ENCODE results near the gene TMIGD3.

Gene TMIGD3

DNA sequence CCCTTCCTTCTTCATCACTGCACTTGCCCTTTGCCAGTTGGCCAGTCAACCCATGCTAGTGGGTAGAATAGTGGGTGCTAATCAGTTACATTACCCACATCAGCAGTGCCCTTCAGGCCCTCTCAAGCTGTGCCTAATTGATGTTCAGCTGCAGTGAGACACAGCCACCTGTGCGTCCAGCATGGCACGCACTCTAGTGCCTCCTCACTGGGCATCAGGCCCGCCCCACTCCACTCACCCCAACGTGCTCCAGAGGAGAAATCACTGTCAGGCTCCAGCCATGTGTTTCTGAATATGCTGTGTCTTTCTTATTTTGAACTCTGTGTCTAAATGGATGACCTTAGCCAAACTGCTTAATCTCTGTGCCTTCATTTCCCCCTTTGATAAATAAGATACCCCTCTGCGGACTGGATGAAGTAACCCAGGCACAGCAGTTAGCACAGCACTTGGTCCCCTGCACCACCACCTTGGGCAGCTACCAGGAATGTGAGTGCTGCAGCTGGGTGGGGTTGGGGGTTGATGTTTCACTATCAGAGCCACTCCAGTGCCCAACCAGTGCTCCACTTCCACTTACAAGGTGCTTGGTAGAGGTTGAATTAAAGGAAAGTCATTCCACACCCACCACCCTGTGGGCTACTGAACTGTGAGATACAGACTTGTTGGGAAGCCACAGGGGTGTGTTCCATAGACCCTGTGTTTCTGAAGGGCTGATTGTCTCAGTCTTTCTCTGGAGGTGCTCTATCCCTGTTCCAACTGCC, 8.9 kb upstream of the TMIGD3 start:
- H3K27ac ChIP-seq (replicated peaks) = no peak overlapping the region
- H3K27me3 ChIP-seq (ENCODE audit: insufficient read depth, poor library complexity, severe bottlenecking) = no peaks in the 10 kb centered on the region
- no peak overlapping the region for H3K4me3 ChIP-seq (replicated peaks; ENCODE audit: insufficient read depth, low read length)
- DNase-seq (ENCODE audit: low read depth in 1 of 2, low spot score in 1 of 2) = no peak
- TF ChIP-seq, protein P1, sequence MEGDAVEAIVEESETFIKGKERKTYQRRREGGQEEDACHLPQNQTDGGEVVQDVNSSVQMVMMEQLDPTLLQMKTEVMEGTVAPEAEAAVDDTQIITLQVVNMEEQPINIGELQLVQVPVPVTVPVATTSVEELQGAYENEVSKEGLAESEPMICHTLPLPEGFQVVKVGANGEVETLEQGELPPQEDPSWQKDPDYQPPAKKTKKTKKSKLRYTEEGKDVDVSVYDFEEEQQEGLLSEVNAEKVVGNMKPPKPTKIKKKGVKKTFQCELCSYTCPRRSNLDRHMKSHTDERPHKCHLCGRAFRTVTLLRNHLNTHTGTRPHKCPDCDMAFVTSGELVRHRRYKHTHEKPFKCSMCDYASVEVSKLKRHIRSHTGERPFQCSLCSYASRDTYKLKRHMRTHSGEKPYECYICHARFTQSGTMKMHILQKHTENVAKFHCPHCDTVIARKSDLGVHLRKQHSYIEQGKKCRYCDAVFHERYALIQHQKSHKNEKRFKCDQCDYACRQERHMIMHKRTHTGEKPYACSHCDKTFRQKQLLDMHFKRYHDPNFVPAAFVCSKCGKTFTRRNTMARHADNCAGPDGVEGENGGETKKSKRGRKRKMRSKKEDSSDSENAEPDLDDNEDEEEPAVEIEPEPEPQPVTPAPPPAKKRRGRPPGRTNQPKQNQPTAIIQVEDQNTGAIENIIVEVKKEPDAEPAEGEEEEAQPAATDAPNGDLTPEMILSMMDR (IDR thresholded peaks at IDR 0.05; ENCODE audit: insufficient read depth, low read length) = no peak
- TF ChIP-seq POLR2AphosphoS5 (IDR thresholded peaks at IDR 0.05; ENCODE audit: low read depth) (no peak), SPI1 (IDR thresholded peaks at IDR 0.05; ENCODE audit: borderline replicate concordance, low read depth) (no peak), GABPA (IDR thresholded peaks at IDR 0.05; ENCODE audit: low read depth) (no peak)
- TF ChIP-seq, protein P2, sequence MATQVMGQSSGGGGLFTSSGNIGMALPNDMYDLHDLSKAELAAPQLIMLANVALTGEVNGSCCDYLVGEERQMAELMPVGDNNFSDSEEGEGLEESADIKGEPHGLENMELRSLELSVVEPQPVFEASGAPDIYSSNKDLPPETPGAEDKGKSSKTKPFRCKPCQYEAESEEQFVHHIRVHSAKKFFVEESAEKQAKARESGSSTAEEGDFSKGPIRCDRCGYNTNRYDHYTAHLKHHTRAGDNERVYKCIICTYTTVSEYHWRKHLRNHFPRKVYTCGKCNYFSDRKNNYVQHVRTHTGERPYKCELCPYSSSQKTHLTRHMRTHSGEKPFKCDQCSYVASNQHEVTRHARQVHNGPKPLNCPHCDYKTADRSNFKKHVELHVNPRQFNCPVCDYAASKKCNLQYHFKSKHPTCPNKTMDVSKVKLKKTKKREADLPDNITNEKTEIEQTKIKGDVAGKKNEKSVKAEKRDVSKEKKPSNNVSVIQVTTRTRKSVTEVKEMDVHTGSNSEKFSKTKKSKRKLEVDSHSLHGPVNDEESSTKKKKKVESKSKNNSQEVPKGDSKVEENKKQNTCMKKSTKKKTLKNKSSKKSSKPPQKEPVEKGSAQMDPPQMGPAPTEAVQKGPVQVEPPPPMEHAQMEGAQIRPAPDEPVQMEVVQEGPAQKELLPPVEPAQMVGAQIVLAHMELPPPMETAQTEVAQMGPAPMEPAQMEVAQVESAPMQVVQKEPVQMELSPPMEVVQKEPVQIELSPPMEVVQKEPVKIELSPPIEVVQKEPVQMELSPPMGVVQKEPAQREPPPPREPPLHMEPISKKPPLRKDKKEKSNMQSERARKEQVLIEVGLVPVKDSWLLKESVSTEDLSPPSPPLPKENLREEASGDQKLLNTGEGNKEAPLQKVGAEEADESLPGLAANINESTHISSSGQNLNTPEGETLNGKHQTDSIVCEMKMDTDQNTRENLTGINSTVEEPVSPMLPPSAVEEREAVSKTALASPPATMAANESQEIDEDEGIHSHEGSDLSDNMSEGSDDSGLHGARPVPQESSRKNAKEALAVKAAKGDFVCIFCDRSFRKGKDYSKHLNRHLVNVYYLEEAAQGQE (IDR thresholded peaks at IDR 0.05; ENCODE audit: insufficient replicate concordance, low read depth) = no peak

DNA sequence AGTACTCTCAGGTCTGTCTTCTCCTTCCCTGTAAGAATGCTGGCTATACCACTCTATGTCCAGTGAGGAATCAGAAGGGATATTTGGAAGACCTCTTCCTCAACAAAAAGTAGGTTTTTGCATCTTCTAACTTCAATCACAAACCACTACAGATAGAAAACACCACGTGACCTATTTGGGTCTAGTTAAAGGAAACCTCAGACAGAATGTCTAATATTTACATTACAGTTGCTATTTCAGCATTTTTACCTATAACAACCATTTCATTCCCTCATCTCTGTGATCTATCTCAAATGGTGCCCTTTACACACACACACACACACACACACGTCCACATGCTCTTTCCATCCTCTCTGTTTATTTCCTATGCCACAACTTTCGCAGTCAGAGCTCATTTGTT, 7.9 kb upstream of the TMIGD3 start:
- no peak for DNase-seq (ENCODE audit: low read depth in 1 of 2, low spot score in 1 of 2)
- H3K4me3 ChIP-seq (replicated peaks; ENCODE audit: insufficient read depth, low read length) = no peak overlapping the region
- TF ChIP-seq, protein P1 (IDR thresholded peaks at IDR 0.05; ENCODE audit: insufficient read depth, low read length) = no peak
- TF ChIP-seq GABPA (IDR thresholded peaks at IDR 0.05; ENCODE audit: low read depth) (no peak), POLR2AphosphoS5 (IDR thresholded peaks at IDR 0.05; ENCODE audit: low read depth) (no peak), SPI1 (IDR thresholded peaks at IDR 0.05; ENCODE audit: borderline replicate concordance, low read depth) (no peak)
- TF ChIP-seq, protein P2 (IDR thresholded peaks at IDR 0.05; ENCODE audit: insufficient replicate concordance, low read depth) = no peak
- no peaks in the 10 kb centered on the region for H3K27me3 ChIP-seq (ENCODE audit: insufficient read depth, poor library complexity, severe bottlenecking)
- H3K27ac ChIP-seq (replicated peaks) = no peak overlapping the region

DNA sequence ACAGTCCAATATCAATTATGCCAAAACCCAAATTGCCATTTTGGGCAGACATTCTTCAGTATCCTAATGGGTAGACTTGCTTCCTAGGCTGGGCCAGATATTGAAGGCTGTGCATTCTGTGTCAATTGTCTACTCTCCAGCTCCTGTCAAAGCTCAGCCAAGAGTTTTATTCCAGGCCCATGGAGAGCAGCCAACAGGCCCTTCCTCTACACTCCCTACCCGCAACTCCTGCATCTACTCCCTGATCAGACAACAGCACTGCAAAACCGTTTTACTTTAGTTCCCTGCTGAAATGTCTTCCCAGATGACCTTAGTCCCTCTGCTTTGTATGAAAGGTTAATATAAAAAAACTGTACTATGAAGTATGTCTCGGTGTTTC, 6.6 kb upstream of the TMIGD3 start:
- DNase-seq (ENCODE audit: low read depth in 1 of 2, low spot score in 1 of 2) = no peak
- Histone ChIP-seq H3K27me3 (ENCODE audit: insufficient read depth, poor library complexity, severe bottlenecking) (no peaks in the 10 kb centered on the region), H3K27ac (replicated peaks) (no peak overlapping the region)

More for the DNA sequence above, 6.6 kb upstream of the TMIGD3 start:
- TF ChIP-seq, protein P1 (IDR thresholded peaks at IDR 0.05; ENCODE audit: insufficient read depth, low read length) = no peak
- TF ChIP-seq, protein P2 (IDR thresholded peaks at IDR 0.05; ENCODE audit: insufficient replicate concordance, low read depth) = no peak
- TF ChIP-seq GABPA (IDR thresholded peaks at IDR 0.05; ENCODE audit: low read depth) (no peak), SPI1 (IDR thresholded peaks at IDR 0.05; ENCODE audit: borderline replicate concordance, low read depth) (no peak), POLR2AphosphoS5 (IDR thresholded peaks at IDR 0.05; ENCODE audit: low read depth) (no peak)
- no peak overlapping the region for H3K4me3 ChIP-seq (replicated peaks; ENCODE audit: insufficient read depth, low read length)

All from HL-60 (cell line).